NCI-H526 (cell line): ENCODE measurements around the gene ZNF536.
"Not testable (repeated sequence)": the region's sequence is repeated elsewhere in the genome, so short reads cannot be mapped to it uniquely, and the experiment has no call there.

Experiments
- DNase-seq, 2 experiments: peaks; one replicate each; lab custom pipeline; 2025; lab: John Stamatoyannopoulos, UW

The ZNF536 gene

DNA sequence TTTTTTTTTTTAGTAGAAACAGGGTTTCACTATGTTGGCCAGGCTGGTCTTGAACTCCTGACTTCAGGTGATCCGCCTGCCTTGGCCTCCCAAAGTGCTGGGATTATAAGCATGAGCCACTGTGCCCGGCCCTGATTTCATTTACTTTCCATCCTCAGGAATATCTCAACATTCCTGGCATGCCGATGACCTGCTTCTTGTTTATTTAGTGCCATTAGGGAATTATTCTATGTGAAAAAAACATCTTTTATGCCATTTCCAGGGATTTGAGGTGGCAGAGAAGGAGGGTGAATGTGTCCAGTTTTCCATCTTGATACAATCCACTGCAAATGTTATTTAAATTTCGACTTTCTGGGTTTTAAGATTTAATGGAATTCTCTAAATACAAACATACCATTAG, 45.0 kb downstream of the ZNF536 start:
- DNase-seq, result not testable (repeated sequence)

- DNase-seq, result no peak
Measured at GRCh38 chr19:30419568-30420180, 47.5 kb downstream of the ZNF536 start.

DNA sequence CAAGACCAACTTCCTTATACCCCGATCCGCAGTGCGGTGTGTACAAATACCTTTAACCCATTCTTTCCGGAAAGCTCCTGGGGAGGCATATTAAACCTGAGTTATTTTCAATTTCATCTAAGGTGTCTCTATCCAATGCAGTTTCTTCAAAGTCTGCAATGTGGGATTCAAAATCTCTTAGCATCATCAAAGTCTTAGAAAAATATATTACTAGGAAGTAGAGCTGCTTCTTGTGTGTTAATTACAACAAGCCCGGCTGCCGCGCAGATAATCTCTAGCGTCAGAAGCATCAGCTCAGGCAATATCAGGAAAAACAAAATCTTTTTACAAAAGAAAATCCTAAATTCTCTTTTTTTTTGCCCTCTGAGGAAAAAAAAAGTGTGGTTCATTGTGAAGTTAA, 48.1 kb downstream of the ZNF536 start:
- no peak for DNase-seq

- no peak for DNase-seq
Measured at GRCh38 chr19:30420881-30421280, 48.7 kb downstream of the ZNF536 start.

GRCh38 chr19:30421571-30421970, 49.4 kb downstream of the ZNF536 start:
- DNase-seq, result no peak

DNA sequence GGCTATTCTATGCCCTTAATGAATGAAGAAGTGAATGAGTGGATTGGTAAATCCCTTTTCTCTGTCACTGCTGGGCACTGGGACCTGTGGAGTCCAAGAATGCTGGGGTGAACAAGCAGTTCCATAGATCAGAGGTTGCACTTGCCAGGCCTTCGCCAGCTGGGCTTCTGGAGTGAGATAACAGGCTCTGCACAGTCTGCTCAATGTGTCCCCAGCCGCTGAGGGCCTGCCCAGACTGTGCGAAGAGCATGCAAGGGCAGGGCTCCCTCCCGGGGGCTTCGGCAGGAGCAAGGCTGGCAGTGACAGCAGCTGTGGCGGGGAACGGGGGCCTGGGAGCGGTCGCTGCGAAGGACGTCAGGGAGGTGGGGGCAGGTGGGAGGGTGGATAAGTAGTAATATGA, 51.3 kb downstream of the ZNF536 start:
- no peak for DNase-seq

DNA sequence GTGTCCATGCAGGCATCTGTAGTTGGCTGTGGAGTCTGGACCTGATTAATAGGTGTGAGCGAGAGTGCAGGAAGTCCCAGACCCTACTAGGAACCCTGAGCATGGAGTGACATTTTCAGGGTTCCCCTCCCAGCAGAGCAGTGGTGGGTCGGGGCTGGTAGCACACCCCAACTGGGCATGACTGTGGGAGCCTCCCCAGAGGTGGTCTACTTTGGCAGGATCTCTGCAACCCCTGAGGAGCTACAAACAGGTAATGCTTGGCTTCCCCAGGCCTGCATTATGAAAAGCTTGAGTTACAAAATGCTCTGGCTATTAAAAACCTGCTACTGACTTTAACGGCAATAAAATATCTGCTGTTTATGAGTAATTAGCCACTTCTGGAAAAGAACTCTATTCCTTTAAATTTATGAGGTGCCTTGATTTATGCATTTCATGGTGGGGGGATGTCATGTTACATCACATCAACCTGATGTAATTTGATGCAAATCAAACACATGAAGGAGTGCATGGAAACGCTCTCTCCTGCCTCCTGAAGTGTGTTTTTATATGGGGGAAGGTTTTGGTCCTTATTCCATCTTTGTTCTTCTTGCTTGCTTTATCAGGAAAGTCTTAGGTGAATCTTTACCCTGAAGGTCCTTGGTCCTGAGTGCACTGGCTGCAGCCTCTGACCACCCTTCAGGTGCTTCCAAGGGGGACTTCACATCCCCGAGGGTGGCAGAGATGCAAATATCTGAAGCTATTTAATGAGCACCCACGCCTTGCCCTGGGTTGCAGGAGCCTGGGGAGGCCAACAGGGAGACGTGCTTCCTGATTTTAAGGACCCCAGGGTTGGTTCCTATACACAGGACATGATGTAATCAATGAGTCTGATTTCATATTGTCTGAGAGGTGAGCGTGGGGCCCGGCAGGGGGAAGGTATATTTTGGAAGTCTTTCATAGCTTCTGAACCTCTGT, 54.0 kb downstream of the ZNF536 start:
- DNase-seq, result peak; percentile 62 to 76

- DNase-seq, result no peak
Measured at GRCh38 chr19:30426864-30427263, 54.7 kb downstream of the ZNF536 start.

DNA sequence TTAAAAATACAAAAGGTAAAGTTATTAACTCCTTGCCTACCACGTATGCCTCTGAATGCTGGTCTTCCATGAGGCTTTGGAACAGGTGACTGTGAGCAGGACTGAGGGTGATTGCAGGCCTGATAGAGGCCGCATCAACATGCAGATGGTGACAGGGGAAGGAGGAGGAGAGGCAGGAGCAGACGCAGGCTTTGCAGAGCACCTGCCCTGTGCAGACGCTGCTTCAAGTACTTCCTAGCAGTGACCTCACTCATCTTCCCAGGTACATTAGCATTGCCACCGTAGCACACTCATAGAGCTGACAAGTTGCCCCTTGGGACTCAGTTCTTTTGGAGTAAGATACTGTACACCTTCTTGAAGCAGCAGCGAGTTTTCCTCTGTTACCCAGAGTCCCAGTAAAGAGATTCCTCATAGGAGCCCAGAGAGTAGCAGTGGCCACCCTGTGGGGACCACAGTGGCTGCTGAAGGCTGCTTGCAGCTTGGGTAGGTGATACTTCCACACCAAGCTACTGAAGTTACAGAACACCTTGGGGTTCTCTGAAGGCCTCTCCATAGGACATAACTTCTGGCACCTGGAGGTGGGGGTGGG, 56.0 kb downstream of the ZNF536 start:
- DNase-seq, result peak in 1 of 2 experiments; percentile 51

DNA sequence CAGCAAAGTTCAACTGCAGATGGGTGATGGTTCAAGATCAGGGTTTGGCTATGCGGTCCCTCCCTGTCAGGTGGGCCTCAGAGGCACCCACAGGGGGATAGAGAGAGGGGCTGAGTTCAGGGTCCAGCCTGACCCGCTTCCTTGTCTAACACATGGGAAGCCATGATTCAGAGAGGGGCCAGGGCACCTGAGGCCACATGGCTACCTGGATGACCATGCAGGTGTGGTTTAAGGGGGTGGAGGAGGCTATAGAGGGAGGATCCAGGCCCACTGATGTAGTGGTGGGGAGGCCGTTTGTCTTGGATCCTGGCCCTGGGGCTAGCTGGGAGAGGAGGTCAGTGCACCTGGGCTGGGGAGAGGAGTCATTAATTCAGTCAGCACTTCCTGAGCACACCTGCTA, 56.7 kb downstream of the ZNF536 start:
- no peak for DNase-seq

GRCh38 chr19:30430206-30430734, 58.1 kb downstream of the ZNF536 start:
- no peak for DNase-seq

GRCh38 chr19:30431591-30431990, 59.4 kb downstream of the ZNF536 start:
- DNase-seq, result no peak

DNA sequence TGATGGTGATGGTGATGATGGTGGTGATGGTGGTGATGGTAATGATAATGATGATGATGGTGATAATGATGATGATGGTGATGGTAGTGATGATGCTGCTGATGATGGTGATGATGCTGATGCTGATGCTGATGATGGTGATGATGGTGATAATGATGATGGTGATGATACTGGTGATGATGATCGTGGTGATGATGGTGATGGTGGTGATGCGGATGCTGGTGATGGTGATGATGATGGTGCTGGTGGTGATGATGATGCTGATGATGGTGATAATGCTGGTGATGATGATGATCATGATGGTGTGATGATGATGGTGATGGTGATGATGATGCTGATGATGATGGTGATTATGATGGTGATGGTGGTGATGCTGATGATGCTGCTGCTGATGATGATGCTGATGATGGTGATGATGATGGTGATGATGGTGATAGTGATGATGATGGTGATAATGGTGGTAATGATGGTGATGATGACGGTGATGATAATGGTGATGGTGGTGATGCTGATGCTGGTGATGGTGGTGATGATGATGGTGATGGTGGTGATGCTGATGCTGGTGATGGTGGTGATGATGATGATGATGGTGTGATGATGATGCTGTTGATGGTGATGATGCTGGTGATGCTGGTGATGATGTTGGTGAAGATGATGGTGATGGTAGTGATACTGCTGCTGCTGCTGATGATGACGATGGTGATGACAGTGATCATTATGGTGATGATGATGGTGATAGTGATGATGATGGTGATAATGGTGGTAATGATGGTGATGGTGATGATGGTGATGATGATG, 62.8 kb downstream of the ZNF536 start:
- DNase-seq, result no peak

GRCh38 chr19:30437869-30438268, 65.7 kb downstream of the ZNF536 start:
- DNase-seq, result peak in 1 of 2 experiments; percentile 69

GRCh38 chr19:30439310-30439709, 67.1 kb downstream of the ZNF536 start:
- DNase-seq, result no peak

DNA sequence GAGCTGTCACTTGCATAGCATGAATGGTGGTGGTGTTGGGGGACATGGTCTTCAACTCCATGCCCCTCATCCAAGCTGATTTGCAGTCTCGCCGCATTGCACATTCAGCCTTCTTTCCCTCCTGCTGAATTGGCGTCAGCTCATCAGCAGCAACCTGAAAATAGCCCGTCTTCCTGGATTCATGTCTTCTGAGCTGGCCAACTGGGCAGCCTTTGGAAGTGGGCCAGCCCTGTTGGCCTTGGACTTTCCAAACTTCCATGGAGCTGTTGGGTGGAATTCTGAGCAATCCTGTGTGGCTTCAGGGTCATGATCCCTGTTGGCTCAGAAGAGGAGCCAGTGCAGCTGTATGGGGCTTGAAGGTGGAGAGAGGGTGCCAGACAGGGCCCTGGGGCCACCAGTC, 68.8 kb downstream of the ZNF536 start:
- DNase-seq, result no peak

DNA sequence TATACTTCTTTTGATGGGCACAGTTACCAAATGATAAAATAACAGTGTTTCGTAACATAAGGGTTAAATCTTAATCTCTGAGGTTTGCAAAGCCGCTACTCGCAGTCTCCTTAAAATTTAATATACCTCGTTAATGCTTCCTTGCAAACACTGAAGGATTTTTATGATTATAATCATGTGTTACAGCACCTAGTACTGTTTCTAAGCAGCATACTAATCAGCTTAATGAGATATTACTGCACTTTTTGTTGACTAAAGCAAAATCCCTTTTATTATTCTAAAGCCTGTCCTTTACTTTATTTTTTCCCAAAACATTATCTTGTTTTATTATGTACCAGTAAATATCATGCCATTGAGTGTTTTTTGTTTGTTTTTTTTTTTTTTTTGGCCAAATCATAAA, 70.5 kb downstream of the ZNF536 start:
- no peak for DNase-seq

- DNase-seq, result peak in 1 of 2 experiments; percentile 17
Measured at GRCh38 chr19:30443531-30444252, 71.5 kb downstream of the ZNF536 start.

DNA sequence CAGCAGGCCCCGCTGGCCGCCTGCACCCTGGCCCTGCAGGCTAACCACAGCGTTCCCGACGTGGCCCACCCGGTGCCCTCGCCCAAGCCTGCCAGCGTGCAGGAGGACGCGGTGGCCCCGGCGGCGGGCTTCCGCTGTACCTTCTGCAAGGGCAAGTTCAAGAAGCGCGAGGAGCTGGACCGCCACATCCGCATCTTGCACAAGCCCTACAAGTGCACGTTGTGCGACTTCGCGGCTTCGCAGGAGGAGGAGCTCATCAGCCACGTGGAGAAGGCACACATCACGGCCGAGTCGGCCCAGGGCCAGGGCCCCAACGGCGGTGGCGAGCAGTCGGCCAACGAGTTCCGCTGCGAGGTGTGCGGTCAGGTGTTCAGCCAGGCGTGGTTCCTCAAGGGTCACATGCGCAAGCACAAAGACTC, 72.1 kb downstream of the ZNF536 start:
- no peak for DNase-seq

- DNase-seq, result no peak
Measured at GRCh38 chr19:30444686-30445232, 72.6 kb downstream of the ZNF536 start.

- DNase-seq, result no peak
Measured at GRCh38 chr19:30445385-30445784, 73.2 kb downstream of the ZNF536 start.
